HUES64 (cell line): ENCODE measurements around the gene JUP.

Experiments
- H3K27ac ChIP-seq: 2 replicates; pipeline ENCODE4 v1.7.0; 2013; ENCODE audit warnings: low read depth, low read length, inconsistent platforms
- H3K27me3 ChIP-seq: 2 replicates; pipeline ENCODE4 v1.6.1; 2013; ENCODE audit warnings: mild to moderate bottlenecking, low read length; ENCODE audit not compliant: insufficient read depth
- H3K36me3 ChIP-seq: 2 replicates; pipeline ENCODE4 v1.6.1; 2013; ENCODE audit warnings: mild to moderate bottlenecking, low read length; ENCODE audit not compliant: insufficient read depth
- H3K4me1 ChIP-seq: 2 replicates; pipeline ENCODE4 v1.6.1; 2013; ENCODE audit warnings: mild to moderate bottlenecking, low read length, moderate library complexity; ENCODE audit not compliant: insufficient read depth
- H3K4me3 ChIP-seq: 2 replicates; pipeline ENCODE4 v1.5.1; 2013; ENCODE audit warnings: mild to moderate bottlenecking, low read length, moderate library complexity
- H3K9ac ChIP-seq: 2 replicates; pipeline ENCODE4 v1.6.1; 2013; ENCODE audit warnings: mild to moderate bottlenecking, low read depth, low read length
- H3K9me3 ChIP-seq: 2 replicates; pipeline ENCODE4 v1.6.1; 2013; ENCODE audit warnings: low read depth, low read length; ENCODE audit not compliant: insufficient read depth
- WGBS: fragments of 150-250, 120-280 bp; methylation state at CpG from one replicate; pipeline ENCODE4 v1.1.7; 2013; ENCODE audit warnings: missing lambda C conversion rate; 5-methylcytosine and 5-hydroxymethylcytosine counted together

JUP gene

GRCh38 chr17:41775394-41776226 is 10.9 kb downstream of the JUP start:
- Histone ChIP-seq H3K36me3 (peaks cover 14% of the 10 kb centered on the region), H3K4me1 (peaks cover 45% of the 10 kb centered on the region), H3K9me3 (no peaks in the 10 kb centered on the region), H3K9ac (peak overlapping the region; percentile 44), H3K27ac (peak overlapping the region; percentile 73), H3K27me3 (no peaks in the 10 kb centered on the region), H3K4me3 (no peak overlapping the region)
- WGBS = 52% methylated on average over 12 of the region's 12 CpGs

GRCh38 chr17:41773731-41774193 is 12.7 kb downstream of the JUP start:
- H3K4me3 ChIP-seq = no peak overlapping the region
- H3K27ac ChIP-seq = peak overlapping the region; percentile 32; the same call in 1 of the 2 replicates
- WGBS = 60% methylated on average over 7 of the region's 8 CpGs
- no peaks in the 10 kb centered on the region for H3K9me3 ChIP-seq
- H3K9ac ChIP-seq = peak overlapping the region; percentile 40; the same call in 1 of the 2 replicates
- H3K4me1 ChIP-seq = peaks cover 45% of the 10 kb centered on the region
- H3K36me3 ChIP-seq = peaks cover 33% of the 10 kb centered on the region
- H3K27me3 ChIP-seq = no peaks in the 10 kb centered on the region

- Histone ChIP-seq H3K27ac (peak overlapping the region; percentile 32), H3K9me3 (no peaks in the 10 kb centered on the region)
- WGBS = 64% methylated on average over 12 of the region's 12 CpGs
These were observed 13.3 kb downstream of the JUP start for GRCh38 chr17:41773190-41773588.

GRCh38 chr17:41772586-41773189 is 13.8 kb downstream of the JUP start:
- 94% methylated on average over 19 of the region's 19 CpGs for WGBS
- Histone ChIP-seq H3K36me3 (peaks cover 40% of the 10 kb centered on the region), H3K27me3 (no peaks in the 10 kb centered on the region), H3K4me1 (peaks cover 41% of the 10 kb centered on the region), H3K4me3 (no peak overlapping the region), H3K9ac (peak overlapping the region; percentile 24; the same call in 1 of the 2 replicates), H3K27ac (peak overlapping the region; percentile 49), H3K9me3 (no peaks in the 10 kb centered on the region)

More at GRCh38 chr17:41773190-41773588, 13.3 kb downstream of the JUP start:
- Histone ChIP-seq H3K9ac (peak overlapping the region; percentile 24; the same call in 1 of the 2 replicates), H3K4me1 (peaks cover 45% of the 10 kb centered on the region), H3K36me3 (peaks cover 38% of the 10 kb centered on the region), H3K27me3 (no peaks in the 10 kb centered on the region), H3K4me3 (no peak overlapping the region)

DNA sequence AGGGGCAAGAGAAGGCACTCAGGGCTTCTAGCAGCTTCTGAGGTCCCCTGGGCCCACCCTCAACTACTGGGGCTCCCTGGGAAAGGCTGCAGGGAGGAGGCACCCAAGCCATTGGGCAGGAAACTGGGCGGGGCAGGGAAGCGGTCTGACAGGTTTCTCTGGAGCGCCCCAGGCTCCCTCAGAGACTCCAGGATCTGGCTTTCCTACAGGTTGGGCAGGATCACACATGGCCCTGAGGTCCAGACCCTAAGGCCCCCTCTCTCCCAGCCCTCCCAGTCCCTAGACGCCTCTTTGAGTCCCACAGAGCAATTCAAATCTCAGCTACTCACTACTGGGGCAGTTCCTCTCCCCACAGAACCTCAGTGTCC is 14.3 kb downstream of the JUP start:
- Histone ChIP-seq H3K36me3 (peaks cover 45% of the 10 kb centered on the region), H3K9ac (peak overlapping the region; percentile 24; the same call in 1 of the 2 replicates), H3K4me1 (peaks cover 36% of the 10 kb centered on the region), H3K27ac (peak overlapping the region; percentile 49), H3K4me3 (no peak overlapping the region), H3K27me3 (no peaks in the 10 kb centered on the region), H3K9me3 (no peaks in the 10 kb centered on the region)
- 84% methylated on average over 4 of the region's 4 CpGs for WGBS

DNA sequence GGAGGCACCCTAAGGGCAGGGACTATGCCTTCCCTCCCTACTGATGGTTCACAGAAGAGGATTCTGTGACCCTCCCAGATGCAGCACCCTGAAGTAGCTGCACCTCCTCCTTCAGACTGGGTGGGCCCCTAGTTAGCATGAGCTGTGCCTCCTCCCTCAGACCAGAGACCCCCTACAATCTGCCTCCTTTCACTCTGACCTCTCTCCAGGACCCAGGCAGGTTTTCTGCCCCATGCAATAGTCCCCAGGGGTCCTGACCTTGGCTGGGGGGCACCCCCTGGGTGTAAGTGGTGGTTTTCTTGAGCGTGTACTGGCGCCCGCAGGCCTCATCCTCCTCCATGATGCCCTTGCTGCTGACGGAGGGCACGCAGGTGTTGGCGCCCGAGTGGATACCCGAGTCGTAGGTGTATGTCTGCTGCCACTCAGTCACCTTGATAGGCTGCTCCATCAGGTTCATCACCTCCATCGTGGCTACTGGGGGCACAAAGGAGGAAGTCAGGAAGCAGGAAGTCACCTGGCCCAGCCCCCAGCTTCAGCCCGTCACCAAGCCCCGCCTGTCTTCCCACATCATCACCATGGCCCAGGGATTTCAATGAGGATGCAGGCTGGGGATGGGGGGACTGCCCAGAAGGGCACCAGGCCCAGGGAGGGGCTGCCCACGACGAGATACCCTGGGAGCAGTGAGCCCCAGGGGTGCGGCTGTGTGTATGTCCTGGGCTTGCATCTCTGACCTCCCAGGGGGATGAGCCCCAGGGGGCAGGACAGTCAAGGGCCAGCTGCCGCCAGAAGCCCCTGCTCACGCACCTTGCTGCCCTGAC is 14.9 kb downstream of the JUP start:
- Histone ChIP-seq H3K4me3 (no peak overlapping the region), H3K9me3 (no peaks in the 10 kb centered on the region), H3K4me1 (peaks cover 35% of the 10 kb centered on the region), H3K27ac (peak overlapping the region; percentile 49; the same call in 1 of the 2 replicates), H3K9ac (no peak overlapping the region), H3K27me3 (no peaks in the 10 kb centered on the region), H3K36me3 (peaks cover 51% of the 10 kb centered on the region)
- WGBS = 91% methylated on average over 17 of the region's 17 CpGs

DNA sequence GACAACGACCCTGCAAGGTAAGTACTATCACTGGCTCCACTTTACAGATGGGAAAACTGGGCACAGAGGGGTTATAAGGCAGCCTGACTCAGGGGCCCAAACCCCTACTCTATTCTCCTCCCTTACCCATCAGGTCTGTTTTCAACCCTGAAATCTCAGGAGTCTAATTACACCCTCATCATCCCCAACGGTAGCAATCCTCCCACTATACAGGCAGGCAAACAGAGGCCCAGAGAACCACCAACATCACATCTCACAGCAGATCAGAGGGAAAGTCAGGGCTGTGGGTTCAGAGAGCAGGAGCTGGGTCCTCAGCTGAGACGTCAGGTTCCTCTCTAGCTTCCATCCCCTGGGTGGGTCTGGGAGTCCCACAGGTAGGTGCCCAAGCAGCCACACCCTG is 16.5 kb downstream of the JUP start:
- Histone ChIP-seq H3K27ac (no peak overlapping the region), H3K9me3 (no peaks in the 10 kb centered on the region), H3K9ac (no peak overlapping the region), H3K27me3 (no peaks in the 10 kb centered on the region), H3K4me3 (no peak overlapping the region), H3K36me3 (peaks cover 65% of the 10 kb centered on the region), H3K4me1 (peaks cover 22% of the 10 kb centered on the region)
- WGBS = 94% methylated on average over 3 of the region's 3 CpGs

GRCh38 chr17:41769346-41769862 is 17.1 kb downstream of the JUP start:
- peaks cover 70% of the 10 kb centered on the region for H3K36me3 ChIP-seq
- peaks cover 21% of the 10 kb centered on the region for H3K4me1 ChIP-seq
- H3K9ac ChIP-seq = no peak overlapping the region
- no peaks in the 10 kb centered on the region for H3K9me3 ChIP-seq
- 94% methylated on average over 16 of the region's 16 CpGs for WGBS
- H3K4me3 ChIP-seq = no peak overlapping the region
- H3K27ac ChIP-seq = no peak overlapping the region
- H3K27me3 ChIP-seq = no peaks in the 10 kb centered on the region

- Histone ChIP-seq H3K27me3 (no peaks in the 10 kb centered on the region), H3K4me1 (peaks cover 19% of the 10 kb centered on the region), H3K9ac (no peak overlapping the region), H3K9me3 (no peaks in the 10 kb centered on the region), H3K36me3 (peaks cover 74% of the 10 kb centered on the region), H3K4me3 (no peak overlapping the region), H3K27ac (no peak overlapping the region)
- 96% methylated on average over 23 of the region's 23 CpGs for WGBS
These were observed 17.7 kb downstream of the JUP start for GRCh38 chr17:41768682-41769288.

GRCh38 chr17:41767324-41768042 is 19.0 kb downstream of the JUP start:
- H3K9me3 ChIP-seq = no peaks in the 10 kb centered on the region
- H3K4me3 ChIP-seq = no peak overlapping the region
- H3K4me1 ChIP-seq = peaks cover 8% of the 10 kb centered on the region
- H3K36me3 ChIP-seq = peaks cover 83% of the 10 kb centered on the region
- 96% methylated on average over 18 of the region's 18 CpGs for WGBS
- H3K27ac ChIP-seq = no peak overlapping the region
- H3K9ac ChIP-seq = no peak overlapping the region
- no peaks in the 10 kb centered on the region for H3K27me3 ChIP-seq
